Endothelial cell of umbilical vein (primary cell): Measurements from ENCODE around the gene FOXJ3. TPM values are rescaled to one million over a fixed set of nuclear protein-coding genes. Genes with fewer than 3 reads are reported as not detected.

Experiments
- BruUV-seq: library from RNA; stranded (reverse); fragments of 400-500 nt; replicated peaks from 2 replicates; lab custom pipeline; 2021; lab: Mats Ljungman, UMichigan
- CTCF ChIA-PET: fragments of 300-600, 350-600 bp; sonication (Branson Sonifier 250); formaldehyde crosslinking; loops from one replicate; lab custom pipeline; 2021; ENCODE audit warnings: antibody characterized with exemption, inconsistent platforms; lab: Charles Lee
- POLR2A ChIA-PET: fragments of 300-600, 350-600 bp; sonication (Branson Sonifier 250); formaldehyde crosslinking; loops from one replicate; lab custom pipeline; 2021; ENCODE audit warnings: antibody characterized with exemption, inconsistent platforms; lab: Charles Lee
- DNase-seq: peaks from one replicate; pipeline ENCODE4 v3.0.0-alpha.2; 2011; ENCODE audit warnings: low read depth, low spot score
- FAIRE-seq: peaks from 2 replicates; lab custom pipeline; 2011; peaks lifted over from hg19 to GRCh38; lab: Jason Lieb, UNC
- H2AFZ ChIP-seq: 2 replicates; pipeline ENCODE4 v1.6.0; 2012; ENCODE audit warnings: low read depth, low read length, control low read depth, inconsistent platforms
- H3K27ac ChIP-seq: 2 replicates; pipeline ENCODE4 v1.5.1; 2011; ENCODE audit warnings: low read depth, mild to moderate bottlenecking, control low read depth, low read length, moderate library complexity; ENCODE audit not compliant: insufficient read depth
- H3K27me3 ChIP-seq, 2 experiments: 2 replicates each; pipeline versions ENCODE4 v1.6.0 to v1.6.1; 2011; ENCODE audit warnings: low read length in 2 of 2, mixed read lengths in 1 of 2; ENCODE audit not compliant: control insufficient read depth in 2 of 2, insufficient read depth in 2 of 2
- H3K36me3 ChIP-seq, 2 experiments: 2 replicates in 1 of 2; 3 replicates in 1 of 2; pipeline ENCODE4 v1.5.1; 2011; ENCODE audit warnings: low read length in 2 of 2, mild to moderate bottlenecking in 1 of 2, moderate library complexity in 1 of 2; ENCODE audit not compliant: control insufficient read depth in 2 of 2, insufficient read depth in 2 of 2; ENCODE audit errors: extremely low read depth in 1 of 2
- H3K4me1 ChIP-seq: 3 replicates; pipeline ENCODE4 v1.5.1; 2011; ENCODE audit warnings: mild to moderate bottlenecking, low read length; ENCODE audit not compliant: control insufficient read depth, insufficient read depth; ENCODE audit errors: extremely low read depth
- H3K4me2 ChIP-seq: 2 replicates; pipeline ENCODE4 v1.6.1; 2011; ENCODE audit warnings: low read length, control low read depth, mixed read lengths; ENCODE audit not compliant: insufficient read depth
- H3K4me3 ChIP-seq, 3 experiments: fragments of 200-600 bp in 1 of 3; sonication (generic), shearing (Covaris generic) in 1 of 3; replicated peaks in 1 of 3; 2 replicates each; pipeline ENCODE4 v1.5.1; 2011 to 2016; ENCODE audit warnings: control low read depth in 3 of 3, low read length in 3 of 3, mild to moderate bottlenecking in 2 of 3, inconsistent platforms in 1 of 3, low read depth in 1 of 3, moderate library complexity in 1 of 3; ENCODE audit not compliant: insufficient read depth in 1 of 3
- H3K79me2 ChIP-seq: 2 replicates; pipeline ENCODE4 v1.6.0; 2012; ENCODE audit warnings: low read length, inconsistent platforms; ENCODE audit not compliant: control insufficient read depth, insufficient read depth
- H3K9ac ChIP-seq: replicated peaks from 2 replicates; pipeline ENCODE3; 2011; ENCODE audit warnings: low read length, control low read depth; ENCODE audit not compliant: insufficient read depth; ENCODE audit errors: extremely low read depth
- H3K9me1 ChIP-seq: replicated peaks from 3 replicates; pipeline ENCODE4 v1.6.0; 2011; ENCODE audit warnings: mild to moderate bottlenecking, low read length; ENCODE audit not compliant: control insufficient read depth, insufficient read depth; ENCODE audit errors: extremely low read depth
- H3K9me3 ChIP-seq: replicated peaks from 2 replicates; pipeline ENCODE4 v1.5.1; 2012; ENCODE audit warnings: low read length, inconsistent platforms; ENCODE audit not compliant: control insufficient read depth, insufficient read depth
- H4K20me1 ChIP-seq: replicated peaks from 2 replicates; pipeline ENCODE3; 2011; ENCODE audit warnings: mild to moderate bottlenecking, low read length; ENCODE audit not compliant: control insufficient read depth, insufficient read depth; ENCODE audit errors: extremely low read depth
- EZH2 ChIP-seq: IDR thresholded peaks from 2 replicates; pipeline ENCODE4 v1.6.1; 2012; ENCODE audit warnings: borderline replicate concordance, low read depth, mild to moderate bottlenecking, moderate library complexity, low read length, inconsistent platforms; ENCODE audit not compliant: severe bottlenecking
- FOS ChIP-seq: IDR thresholded peaks from 2 replicates; pipeline ENCODE4 v1.6.1; 2011; ENCODE audit warnings: mild to moderate bottlenecking, low read length, moderate library complexity, borderline replicate concordance; ENCODE audit not compliant: insufficient read depth
- GATA2 ChIP-seq: IDR thresholded peaks from 2 replicates; pipeline ENCODE4 v1.7.0; 2011; ENCODE audit warnings: low read depth, mild to moderate bottlenecking, moderate library complexity, mixed read lengths, low read length; ENCODE audit not compliant: insufficient read length, insufficient read depth
- JUN ChIP-seq: IDR thresholded peaks from 2 replicates; pipeline ENCODE4 v1.6.1; 2011; ENCODE audit warnings: borderline replicate concordance, low read depth; ENCODE audit not compliant: insufficient read length, insufficient read depth
- MAX ChIP-seq: IDR thresholded peaks from 2 replicates; pipeline ENCODE4 v1.6.1; 2011; ENCODE audit not compliant: insufficient read depth, insufficient read length
- MYC ChIP-seq: IDR thresholded peaks from one replicate; pipeline ENCODE4 v1.6.1; 2011; ENCODE audit warnings: mild to moderate bottlenecking, low read depth, low read length
- POLR2A ChIP-seq: IDR thresholded peaks from 2 replicates; pipeline ENCODE4 v1.6.1; 2012; ENCODE audit warnings: low read depth, mild to moderate bottlenecking, control low read depth, low read length
- POLR2AphosphoS5 ChIP-seq: IDR thresholded peaks from 2 replicates; pipeline ENCODE4 v1.6.1; 2012; ENCODE audit warnings: low read depth, mild to moderate bottlenecking, control low read depth, low read length, moderate library complexity; ENCODE audit not compliant: insufficient read depth
- dilution Hi-C: fragments of 300-500 bp; cut with MboI; formaldehyde crosslinking; loops from one replicate; pipeline ENCODE4 v1.15.0; 2019; ENCODE audit warnings: low sequenced_read_pairs; ENCODE audit not compliant: extremely low pct_ligation_motif_present
- intact Hi-C: fragments of 100-400 bp; cut with micrococcal nuclease; formaldehyde crosslinking; loops from one replicate; pipeline ENCODE4 v1.10.0; 2022
- polyA plus RNA-seq, 4 experiments: library from polyadenylated mRNA; depleted of rRNA in 3 of 4; stranded (reverse) in 3 of 4; unstranded in 1 of 4; fragments of >200 nt; gene quantifications; 2 replicates each; pipeline versions ENCODE4 v1.2.1 to v1.2.3, GENCODE V29; 2011 to 2012; ENCODE audit warnings: missing spikeins in 1 of 4
- total RNA-seq: library from RNA; stranded (reverse); gene quantifications from 2 replicates; pipeline ENCODE4 v1.2.3, GENCODE V29; 2021
- TF ChIP-seq, protein P1 (sequence below), 2 donors: IDR thresholded peaks; 1 replicate in 1 of 2; 2 replicates in 1 of 2; pipeline ENCODE4 v1.5.1; 2011; ENCODE audit warnings: low read length in 2 of 2, mild to moderate bottlenecking in 2 of 2, moderate library complexity in 2 of 2, control low read depth in 1 of 2, inconsistent platforms in 1 of 2, low read depth in 1 of 2; ENCODE audit not compliant: insufficient read depth in 1 of 2; ENCODE audit errors: extremely low read depth in 1 of 2

Gene FOXJ3
- total and polyA plus RNA-seq, 2 donors (not counting 3 experiments of a cell fraction or from before 2014, with no cell fraction given) = 34.7 to 38.8 TPM

GRCh38 chr1:42136466-42136865, 198.6 kb downstream of the FOXJ3 start:
- dilution Hi-C loops = no loop called here
- Histone ChIP-seq H3K9me3 (no peaks in the 10 kb centered on the region), H3K4me1 (no peaks in the 10 kb centered on the region), H3K4me2 (no peak overlapping the region), H3K27me3 (peaks cover 0 to 3% of the 10 kb centered on the region in 2 experiments), H3K4me3 (no peak overlapping the region), H3K9me1 (no peaks in the 10 kb centered on the region), H3K79me2 (no peaks in the 10 kb centered on the region), H3K27ac (no peak overlapping the region), H4K20me1 (no peaks in the 10 kb centered on the region), H3K9ac (no peak overlapping the region), H2AFZ (no peak overlapping the region), H3K36me3 (no peaks in the 10 kb centered on the region)
- no peak for DNase-seq
- no TSS peak for BruUV-seq
- intact Hi-C loops = no loop called here
- no peak for FAIRE-seq
- ChIA-PET CTCF (no interaction called here), POLR2A (no interaction called here)
- TF ChIP-seq EZH2 (no peak), POLR2AphosphoS5 (no peak), MAX (no peak), JUN (no peak), GATA2 (no peak), FOS (no peak), MYC (no peak), POLR2A (no peak)
- TF ChIP-seq, protein P1, sequence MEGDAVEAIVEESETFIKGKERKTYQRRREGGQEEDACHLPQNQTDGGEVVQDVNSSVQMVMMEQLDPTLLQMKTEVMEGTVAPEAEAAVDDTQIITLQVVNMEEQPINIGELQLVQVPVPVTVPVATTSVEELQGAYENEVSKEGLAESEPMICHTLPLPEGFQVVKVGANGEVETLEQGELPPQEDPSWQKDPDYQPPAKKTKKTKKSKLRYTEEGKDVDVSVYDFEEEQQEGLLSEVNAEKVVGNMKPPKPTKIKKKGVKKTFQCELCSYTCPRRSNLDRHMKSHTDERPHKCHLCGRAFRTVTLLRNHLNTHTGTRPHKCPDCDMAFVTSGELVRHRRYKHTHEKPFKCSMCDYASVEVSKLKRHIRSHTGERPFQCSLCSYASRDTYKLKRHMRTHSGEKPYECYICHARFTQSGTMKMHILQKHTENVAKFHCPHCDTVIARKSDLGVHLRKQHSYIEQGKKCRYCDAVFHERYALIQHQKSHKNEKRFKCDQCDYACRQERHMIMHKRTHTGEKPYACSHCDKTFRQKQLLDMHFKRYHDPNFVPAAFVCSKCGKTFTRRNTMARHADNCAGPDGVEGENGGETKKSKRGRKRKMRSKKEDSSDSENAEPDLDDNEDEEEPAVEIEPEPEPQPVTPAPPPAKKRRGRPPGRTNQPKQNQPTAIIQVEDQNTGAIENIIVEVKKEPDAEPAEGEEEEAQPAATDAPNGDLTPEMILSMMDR (IDR thresholded peaks at IDR 0.05; ENCODE audit: extremely low read depth in 1 of 2, insufficient read depth in 1 of 2, low read depth in 1 of 2, low read length in 2 of 2) = no peak
